Common myeloid progenitor, CD34-positive (primary cell): ENCODE measurements around the gene RANBP3.
"Not testable (repeated sequence)": the region's sequence is repeated elsewhere in the genome, so short reads cannot be mapped to it uniquely, and the experiment has no call there.

Experiments used
- CTCF ChIA-PET: fragments of 350-600 bp; sonication (Branson Sonifier 250); formaldehyde crosslinking; loops from one replicate; lab custom pipeline; 2021; ENCODE audit warnings: antibody characterized with exemption; lab: Charles Lee
- POLR2A ChIA-PET: fragments of 350-600 bp; sonication (Branson Sonifier 250); formaldehyde crosslinking; loops from one replicate; lab custom pipeline; 2021; ENCODE audit warnings: antibody characterized with exemption; lab: Charles Lee
- DNase-seq, 3 donors: peaks; one replicate each; pipeline versions ENCODE4 v3.0.0 to v3.0.0-alpha.2; 2013
- H3K27ac ChIP-seq, 2 experiments: 1 replicate in 1 of 2; 2 replicates in 1 of 2; pipeline ENCODE4 v1.7.0; 2013; ENCODE audit warnings: inconsistent platforms in 2 of 2, low read length in 2 of 2, mild to moderate bottlenecking in 2 of 2, low read depth in 1 of 2, moderate library complexity in 1 of 2; ENCODE audit not compliant: severe bottlenecking in 2 of 2, insufficient read depth in 1 of 2, poor library complexity in 1 of 2
- H3K27me3 ChIP-seq, 5 experiments: replicated peaks in 2 of 5; 1 replicate in 3 of 5; 2 replicates in 2 of 5; pipeline versions ENCODE4 v1.6.1 to v1.7.0; 2013; ENCODE audit warnings: low read length in 4 of 5, mild to moderate bottlenecking in 2 of 5, moderate library complexity in 2 of 5, inconsistent platforms in 1 of 5; ENCODE audit not compliant: insufficient read depth in 5 of 5, control insufficient read depth in 4 of 5
- H3K36me3 ChIP-seq, 4 experiments: 1 replicate in 2 of 4; 2 replicates in 2 of 4; pipeline versions ENCODE4 v1.6.1 to v1.7.0; 2013; ENCODE audit warnings: low read length in 3 of 4, control low read depth in 1 of 4, mild to moderate bottlenecking in 1 of 4; ENCODE audit not compliant: control insufficient read depth in 4 of 4, insufficient read depth in 4 of 4
- H3K4me1 ChIP-seq, 4 experiments: 1 replicate in 3 of 4; 2 replicates in 1 of 4; pipeline versions ENCODE4 v1.6.1 to v1.7.1; 2013; ENCODE audit warnings: low read length in 3 of 4, mild to moderate bottlenecking in 3 of 4, control low read depth in 1 of 4, inconsistent platforms in 1 of 4, moderate library complexity in 1 of 4; ENCODE audit not compliant: control insufficient read depth in 4 of 4, insufficient read depth in 4 of 4; ENCODE audit errors: control extremely low read depth in 1 of 4
- H3K4me3 ChIP-seq, 7 experiments: 1 replicate in 4 of 7; 2 replicates in 3 of 7; pipeline versions ENCODE4 v1.5.1 to v1.7.0; 2013; ENCODE audit warnings: mild to moderate bottlenecking in 7 of 7, low read length in 6 of 7, moderate library complexity in 6 of 7, inconsistent platforms in 2 of 7, low read depth in 2 of 7, control low read depth in 1 of 7; ENCODE audit not compliant: insufficient read depth in 4 of 7, control insufficient read depth in 1 of 7; ENCODE audit errors: extremely low read depth in 1 of 7
- H3K9me3 ChIP-seq, 5 experiments: 1 replicate in 4 of 5; 2 replicates in 1 of 5; pipeline versions ENCODE4 v1.6.1 to v1.7.1; 2013; ENCODE audit warnings: low read length in 4 of 5, mild to moderate bottlenecking in 2 of 5, inconsistent platforms in 1 of 5, low read depth in 1 of 5, moderate library complexity in 1 of 5; ENCODE audit not compliant: control insufficient read depth in 4 of 5, insufficient read depth in 2 of 5; ENCODE audit errors: control extremely low read depth in 1 of 5
- WGBS: methylation state at CpG from one replicate; pipeline ENCODE4 v1.1.5; 2013; ENCODE audit not compliant: insufficient coverage; 5-methylcytosine and 5-hydroxymethylcytosine counted together

RANBP3 gene

DNA sequence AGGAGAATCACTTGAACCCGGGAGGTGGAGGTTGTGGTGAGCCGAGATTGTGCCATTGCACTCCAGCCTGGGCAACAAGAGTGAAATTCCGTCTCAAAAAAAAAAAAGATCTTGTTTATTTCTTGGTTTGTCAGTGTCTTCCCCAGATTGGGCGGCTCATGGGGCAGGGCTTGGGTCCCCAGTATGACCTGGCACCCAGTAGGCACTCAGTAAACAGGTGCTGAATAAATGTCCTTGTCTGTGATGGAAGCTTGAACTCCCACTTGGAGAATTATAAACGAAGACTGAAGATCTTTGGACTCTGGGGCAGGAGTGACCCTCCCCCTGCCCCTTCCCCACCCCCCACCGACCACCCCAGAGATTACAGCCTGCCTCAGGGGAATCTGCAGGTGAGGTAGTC lies 97.7 kb downstream of the RANBP3 start:
- ChIA-PET POLR2A (no interaction called here), CTCF (no interaction called here)
- H3K27me3 ChIP-seq: peaks cover 2 to 22% (median 7%) of the 10 kb centered on the region in 5 experiments
- H3K27ac ChIP-seq: no peak overlapping the region
- no peak for DNase-seq
- no peaks in the 10 kb centered on the region for H3K9me3 ChIP-seq
- H3K4me3 ChIP-seq: no peak overlapping the region
- WGBS: 86% methylated on average over 2 of the region's 6 CpGs
- H3K4me1 ChIP-seq: peaks cover 0 to 2% (median 0%) of the 10 kb centered on the region in 4 experiments
- H3K36me3 ChIP-seq: no peaks in the 10 kb centered on the region

DNA sequence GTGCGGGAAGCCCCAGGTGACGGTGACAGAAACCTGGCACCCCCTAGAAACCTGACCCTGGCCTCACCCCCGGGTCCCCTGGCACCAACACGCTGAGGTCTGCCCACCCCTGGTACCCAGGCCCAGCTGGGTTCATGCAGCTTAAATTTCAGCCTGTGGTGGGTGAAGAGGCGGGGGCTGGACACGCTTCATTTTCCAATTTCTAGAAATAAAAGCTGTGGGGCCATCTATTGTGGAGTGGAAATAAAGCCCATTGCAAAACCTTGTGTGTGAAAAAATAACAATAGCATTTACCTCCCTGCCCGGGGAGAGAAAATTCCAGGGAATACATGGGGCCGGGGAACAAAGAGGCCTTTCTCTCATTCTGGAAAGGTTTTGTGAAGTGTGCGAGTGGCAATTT lies 100.1 kb downstream of the RANBP3 start:
- Histone ChIP-seq H3K9me3 (no peaks in the 10 kb centered on the region), H3K36me3 (no peaks in the 10 kb centered on the region), H3K4me3 (no peak overlapping the region), H3K4me1 (peaks cover 0 to 2% (median 0%) of the 10 kb centered on the region in 4 experiments), H3K27ac (no peak overlapping the region), H3K27me3 (peaks cover 2 to 22% (median 7%) of the 10 kb centered on the region in 5 experiments)
- CTCF ChIA-PET: no interaction called here
- DNase-seq: no peak
- POLR2A ChIA-PET: no interaction called here
- WGBS: 88% methylated on average over 5 of the region's 9 CpGs

DNA sequence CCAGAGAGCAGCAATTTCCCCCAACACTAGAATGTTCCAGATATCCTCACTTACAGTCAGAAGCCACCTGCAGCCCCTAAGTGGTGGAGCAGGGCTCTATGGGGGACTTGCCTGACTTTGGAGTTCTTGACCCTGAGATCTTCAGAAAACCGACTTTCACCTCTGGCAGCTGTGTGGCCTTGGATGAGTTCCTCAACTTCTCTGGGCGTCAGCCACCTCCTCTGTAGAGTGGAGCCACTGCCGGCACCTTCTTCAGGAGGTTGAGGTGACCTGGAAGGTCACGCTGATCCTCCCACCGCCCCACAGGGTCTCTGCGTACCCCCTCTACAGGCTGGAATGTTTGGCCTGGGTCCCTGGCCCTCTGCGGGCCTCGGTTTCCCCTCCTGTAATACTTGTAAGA lies 100.5 kb downstream of the RANBP3 start:
- no peaks in the 10 kb centered on the region for H3K9me3 ChIP-seq
- DNase-seq: no peak
- 94% methylated on average over 7 of the region's 8 CpGs for WGBS
- peaks cover 2 to 22% (median 6%) of the 10 kb centered on the region in 5 experiments for H3K27me3 ChIP-seq
- POLR2A ChIA-PET: no interaction called here
- H3K4me1 ChIP-seq: peaks cover 0 to 2% (median 0%) of the 10 kb centered on the region in 4 experiments
- H3K4me3 ChIP-seq: no peak overlapping the region
- CTCF ChIA-PET: no interaction called here
- no peak overlapping the region for H3K27ac ChIP-seq
- no peaks in the 10 kb centered on the region for H3K36me3 ChIP-seq

DNA sequence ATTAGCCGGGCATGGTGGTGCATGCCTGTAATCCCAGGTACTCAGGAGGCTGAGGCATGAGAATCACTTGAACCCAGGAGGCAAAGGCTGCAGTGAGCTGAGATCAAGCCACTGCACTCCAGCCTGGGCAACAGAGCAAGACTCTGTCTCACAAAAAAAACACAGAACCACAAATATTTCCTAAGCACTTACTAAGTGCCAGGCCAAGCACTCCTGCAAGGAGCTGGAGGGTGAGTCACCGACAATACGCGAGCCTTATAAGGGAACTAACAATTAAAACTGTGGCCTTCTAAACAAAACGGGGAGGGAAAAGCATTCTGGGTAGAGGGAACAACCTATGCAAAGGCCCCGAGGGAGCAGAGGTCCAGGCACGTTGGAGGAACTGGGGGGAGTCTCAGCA lies 103.4 kb downstream of the RANBP3 start:
- H3K27ac ChIP-seq, H3K36me3 ChIP-seq, H3K9me3 ChIP-seq, H3K4me1 ChIP-seq, POLR2A ChIA-PET, H3K27me3 ChIP-seq, H3K4me3 ChIP-seq, DNase-seq: not testable (repeated sequence)
- CTCF ChIA-PET: interaction anchor here (1.7 kb wide), 1 partner anchor 70 kb away, joined by 3 read pairs; no protein-coding TSS in a partner anchor
- 98% methylated on average over 6 of the region's 7 CpGs for WGBS

DNA sequence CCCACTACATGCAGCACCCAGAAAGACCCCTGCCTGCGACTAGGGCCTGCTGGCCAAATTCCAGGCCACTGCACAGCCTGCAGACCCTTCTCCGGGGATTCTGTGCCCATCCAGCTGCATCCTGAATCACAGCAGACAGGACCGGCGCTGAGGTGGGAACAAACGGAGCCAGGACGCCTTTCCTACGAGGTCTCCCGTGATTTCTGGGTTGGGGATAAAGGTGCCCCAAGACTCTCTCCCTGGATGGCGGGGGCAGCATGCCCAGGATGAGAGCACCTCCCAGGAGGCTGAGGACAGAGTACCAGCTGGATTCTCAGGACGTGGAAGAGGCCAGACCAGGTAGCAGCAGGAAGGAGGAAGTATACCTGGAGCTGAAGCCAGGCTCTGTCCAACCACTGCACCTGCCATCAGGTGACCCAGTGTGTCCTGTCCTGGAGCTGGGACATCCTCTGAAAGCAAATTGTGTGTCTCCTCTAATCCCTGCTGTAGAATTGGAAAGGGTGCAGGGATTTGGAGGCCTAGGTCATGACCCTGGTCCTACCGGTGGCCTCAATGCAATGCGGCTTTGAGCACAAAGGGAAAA lies 104.2 kb downstream of the RANBP3 start:
- POLR2A ChIA-PET: no interaction called here
- H3K4me1 ChIP-seq: no peaks in the 10 kb centered on the region
- peaks cover 0 to 3% (median 0%) of the 10 kb centered on the region in 5 experiments for H3K27me3 ChIP-seq
- 97% methylated on average over 12 of the region's 12 CpGs for WGBS
- H3K4me3 ChIP-seq: no peak overlapping the region
- H3K27ac ChIP-seq: no peak overlapping the region
- no peak for DNase-seq
- CTCF ChIA-PET: interaction anchor here (1.7 kb wide), 1 partner anchor 70 kb away, joined by 3 read pairs; no protein-coding TSS in a partner anchor
- H3K36me3 ChIP-seq: no peaks in the 10 kb centered on the region
- no peaks in the 10 kb centered on the region for H3K9me3 ChIP-seq

DNA sequence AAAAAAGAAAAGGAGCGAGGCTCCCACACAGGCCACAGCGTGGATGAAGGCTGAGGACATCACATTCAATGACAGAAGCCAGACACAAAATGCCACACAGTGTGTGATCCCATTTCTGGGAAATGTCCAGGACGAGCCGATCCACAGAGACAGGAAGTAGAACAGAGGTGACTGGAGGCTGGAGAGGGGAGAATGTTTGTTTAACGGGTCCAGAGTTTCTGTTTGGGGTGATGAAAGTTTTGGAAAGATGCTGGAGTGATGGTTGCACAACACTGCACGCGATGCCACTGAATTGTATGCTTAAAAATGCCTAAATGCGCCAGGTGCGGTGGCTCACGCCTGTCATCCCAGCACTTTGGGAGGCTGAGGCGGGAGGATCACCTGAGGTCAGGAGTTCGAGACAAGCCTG lies 107.0 kb downstream of the RANBP3 start:
- no peak overlapping the region for H3K4me3 ChIP-seq
- POLR2A ChIA-PET: interaction anchor here (0.6 kb wide), 1 partner anchor 55 kb away, joined by 7 read pairs; no protein-coding TSS in a partner anchor

DNA sequence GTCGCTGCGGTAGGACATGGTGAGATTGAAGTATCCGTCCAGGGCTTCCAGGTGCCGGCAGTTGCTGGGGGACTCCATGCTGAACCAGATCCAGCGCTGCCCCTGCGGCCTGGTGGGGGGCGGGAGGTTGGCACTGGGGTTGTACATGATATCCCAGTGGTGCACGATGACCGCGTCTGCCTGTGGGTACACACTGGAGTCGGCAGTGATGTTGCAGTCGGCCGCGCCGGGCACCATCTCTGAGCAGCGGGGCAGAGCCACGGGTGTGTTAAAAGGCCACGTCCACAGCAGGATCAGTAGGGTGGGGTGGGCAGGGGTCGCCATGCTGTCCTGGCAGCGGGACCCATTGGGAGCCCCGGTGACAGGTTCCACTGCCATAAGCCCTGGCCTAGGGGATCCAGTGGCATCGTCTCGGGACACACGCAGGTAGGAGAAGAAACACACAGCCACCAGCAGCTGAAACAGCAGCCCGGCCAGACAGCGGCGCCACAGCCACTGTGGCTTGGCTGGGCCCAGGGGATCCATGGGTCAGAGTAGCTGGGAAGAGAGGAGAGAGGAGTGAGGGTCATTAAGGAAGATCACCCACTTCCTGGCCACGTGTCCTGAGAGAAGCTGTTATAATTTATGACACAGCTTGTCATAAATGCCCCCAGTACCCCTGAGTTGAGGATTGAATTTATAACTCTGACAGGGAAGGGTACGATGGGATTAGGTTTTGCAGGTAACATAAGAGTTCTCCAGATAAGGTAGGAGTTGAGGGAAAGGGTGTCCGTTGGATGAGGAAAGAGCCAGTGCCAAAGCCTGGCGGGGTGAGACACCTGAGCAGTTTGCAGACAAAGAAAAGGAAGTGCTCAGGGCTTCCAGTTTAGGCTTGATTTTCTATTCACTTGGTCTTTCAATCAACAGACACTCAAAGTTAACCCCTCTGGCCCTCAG lies 110.5 kb downstream of the RANBP3 start:
- H3K27ac ChIP-seq: no peak overlapping the region
- no peaks in the 10 kb centered on the region for H3K4me1 ChIP-seq
- POLR2A ChIA-PET: no interaction called here
- CTCF ChIA-PET: no interaction called here
- no peak overlapping the region for H3K4me3 ChIP-seq
- H3K27me3 ChIP-seq: no peaks in the 10 kb centered on the region
- no peak for DNase-seq
- WGBS: 92% methylated on average over 24 of the region's 31 CpGs
- H3K36me3 ChIP-seq: no peaks in the 10 kb centered on the region
- no peaks in the 10 kb centered on the region for H3K9me3 ChIP-seq

More for the DNA sequence above, 107.0 kb downstream of the RANBP3 start:
- H3K27me3 ChIP-seq: no peaks in the 10 kb centered on the region
- H3K27ac ChIP-seq: no peak overlapping the region
- H3K36me3 ChIP-seq: no peaks in the 10 kb centered on the region
- CTCF ChIA-PET: interaction anchor here (2.7 kb wide), 1 partner anchor 67 kb away, joined by 8 read pairs; no protein-coding TSS in a partner anchor
- WGBS: 98% methylated on average over 11 of the region's 12 CpGs
- no peaks in the 10 kb centered on the region for H3K4me1 ChIP-seq
- no peak for DNase-seq
- H3K9me3 ChIP-seq: no peaks in the 10 kb centered on the region
